ENCODE data around the gene TLCD2. TPM values are rescaled to one million over a fixed set of nuclear protein-coding genes. Genes with fewer than 3 reads are reported as not detected.

The TLCD2 gene
- total RNA-seq (1 to 10 TPM; 9.5 to 10.0 TPM), polyA plus RNA-seq (1 to 10 TPM; 2.7 to 3.5 TPM)
- long read RNA-seq, donor 1, partial matches to known transcripts = 0 of 4 reads
- long read RNA-seq, donor 1, other reads (novel, unspliced or antisense) = 4 of 4 reads
- long read RNA-seq, donor 2, partial matches to known transcripts = 0 of 8 reads
- long read RNA-seq, donor 2, other reads (novel, unspliced or antisense) = 8 of 8 reads

GRCh38 chr17:1709971-1710806 lies at the start of gene TLCD2:
TSS of gene TLCD2 (minus strand) at chr17:1710377. CDS start at chr17:1710242, 135 bp downstream.
- intact Hi-C loops (cut with DNase I) = loop anchor here in 1 of 2 donors (5.0 kb wide), 2 partner anchors 43 to 58 kb away; no protein-coding TSS in a partner anchor
- Histone ChIP-seq H3K4me1 (ENCODE audit: control insufficient read depth in 1 of 2, insufficient read depth in 2 of 2, low read length in 2 of 2) (no peaks in the 10 kb centered on the region), H3K36me3 (ENCODE audit: control insufficient read depth in 1 of 2, insufficient read depth in 2 of 2, low read length in 1 of 2) (peaks cover 0 to 4% of the 10 kb centered on the region in 2 donors)

GRCh38 chr17:1759529-1759928 lies 49.4 kb upstream of the TLCD2 start:
- ATAC-seq (ENCODE audit: low FRiP score) (no peak), DNase-seq (no peak)
- 81% methylated on average over 5 of the region's 5 CpGs for WGBS, 2 donors
- intact Hi-C loops (cut with DNase I) = no loop called here
- H3K27ac ChIP-seq (ENCODE audit: low read depth in 1 of 2, low read length in 2 of 2) = no peak overlapping the region
- H3K4me3 ChIP-seq (ENCODE audit: low read length in 2 of 2) = no peak overlapping the region
- H3K27me3 ChIP-seq (ENCODE audit: control insufficient read depth in 1 of 2, insufficient read depth in 2 of 2, low read length in 1 of 2) = no peaks in the 10 kb centered on the region
- H3K4me1 ChIP-seq (ENCODE audit: control insufficient read depth in 1 of 2, insufficient read depth in 2 of 2, low read length in 2 of 2) = no peaks in the 10 kb centered on the region
- H3K9me3 ChIP-seq (ENCODE audit: control insufficient read depth, low read length) = no peaks in the 10 kb centered on the region
- no peaks in the 10 kb centered on the region for H3K36me3 ChIP-seq (ENCODE audit: control insufficient read depth in 1 of 2, insufficient read depth in 2 of 2, low read length in 1 of 2)

More at GRCh38 chr17:1709971-1710806, at the start of gene TLCD2:
- Histone ChIP-seq H3K9me3 (ENCODE audit: control insufficient read depth, low read length) (no peaks in the 10 kb centered on the region), H3K4me3 (ENCODE audit: low read length in 2 of 2) (peak within 1 kb of the TSS; percentile 30 to 38), H3K27ac (ENCODE audit: low read depth in 1 of 2, low read length in 2 of 2) (peak within 1 kb of the TSS in 1 of 2 donors; percentile 45), H3K27me3 (ENCODE audit: control insufficient read depth in 1 of 2, insufficient read depth in 2 of 2, low read length in 1 of 2) (no peaks in the 10 kb centered on the region)
- ATAC-seq (ENCODE audit: low FRiP score) = peak; percentile 52
- DNase-seq = peak; percentile 85 to 93
- WGBS, 2 donors = 2 to 3% methylated on average over 70 to 83 of the region's 83 CpGs

- WGBS, 2 donors = 83 to 86% methylated on average over 15 of the region's 15 CpGs
- H3K27me3 ChIP-seq (ENCODE audit: control insufficient read depth in 1 of 2, insufficient read depth in 2 of 2, low read length in 1 of 2) = no peaks in the 10 kb centered on the region
- H3K4me3 ChIP-seq (ENCODE audit: low read length in 2 of 2) = no peak overlapping the region
- H3K36me3 ChIP-seq (ENCODE audit: control insufficient read depth in 1 of 2, insufficient read depth in 2 of 2, low read length in 1 of 2) = no peaks in the 10 kb centered on the region
- ATAC-seq (ENCODE audit: low FRiP score) = no peak
- no peaks in the 10 kb centered on the region for H3K4me1 ChIP-seq (ENCODE audit: control insufficient read depth in 1 of 2, insufficient read depth in 2 of 2, low read length in 2 of 2)
- peak in 1 of 2 donors; percentile 70 for DNase-seq
- H3K27ac ChIP-seq (ENCODE audit: low read depth in 1 of 2, low read length in 2 of 2) = no peak overlapping the region
- H3K9me3 ChIP-seq (ENCODE audit: control insufficient read depth, low read length) = no peaks in the 10 kb centered on the region
- intact Hi-C loops (cut with DNase I) = no loop called here
Observed at GRCh38 chr17:1758807-1759206, 48.6 kb upstream of the TLCD2 start.

- Histone ChIP-seq H3K27me3 (ENCODE audit: control insufficient read depth in 1 of 2, insufficient read depth in 2 of 2, low read length in 1 of 2) (no peaks in the 10 kb centered on the region), H3K4me1 (ENCODE audit: control insufficient read depth in 1 of 2, insufficient read depth in 2 of 2, low read length in 2 of 2) (no peaks in the 10 kb centered on the region), H3K9me3 (ENCODE audit: control insufficient read depth, low read length) (no peaks in the 10 kb centered on the region), H3K36me3 (ENCODE audit: control insufficient read depth in 1 of 2, insufficient read depth in 2 of 2, low read length in 1 of 2) (no peaks in the 10 kb centered on the region), H3K4me3 (ENCODE audit: low read length in 2 of 2) (no peak overlapping the region), H3K27ac (ENCODE audit: low read depth in 1 of 2, low read length in 2 of 2) (no peak overlapping the region)
- DNase-seq (no peak), ATAC-seq (ENCODE audit: low FRiP score) (no peak)
- intact Hi-C loops (cut with DNase I) = no loop called here
- WGBS, 2 donors = 64 to 65% methylated on average over 17 of the region's 17 CpGs
Observed at GRCh38 chr17:1755827-1756262, 45.7 kb upstream of the TLCD2 start.

- H3K27ac ChIP-seq (ENCODE audit: low read depth in 1 of 2, low read length in 2 of 2) = no peak overlapping the region
- intact Hi-C loops (cut with DNase I) = no loop called here
- no peak for DNase-seq
- no peaks in the 10 kb centered on the region for H3K4me1 ChIP-seq (ENCODE audit: control insufficient read depth in 1 of 2, insufficient read depth in 2 of 2, low read length in 2 of 2)
- no peak overlapping the region for H3K4me3 ChIP-seq (ENCODE audit: low read length in 2 of 2)
- peak; percentile 29 for ATAC-seq (ENCODE audit: low FRiP score)
- 43 to 46% methylated on average over 15 to 20 of the region's 20 CpGs for WGBS, 2 donors
- no peaks in the 10 kb centered on the region for H3K27me3 ChIP-seq (ENCODE audit: control insufficient read depth in 1 of 2, insufficient read depth in 2 of 2, low read length in 1 of 2)
- no peaks in the 10 kb centered on the region for H3K36me3 ChIP-seq (ENCODE audit: control insufficient read depth in 1 of 2, insufficient read depth in 2 of 2, low read length in 1 of 2)
- no peaks in the 10 kb centered on the region for H3K9me3 ChIP-seq (ENCODE audit: control insufficient read depth, low read length)
Observed at GRCh38 chr17:1755252-1755826, 45.2 kb upstream of the TLCD2 start.

- H3K27me3 ChIP-seq (ENCODE audit: control insufficient read depth in 1 of 2, insufficient read depth in 2 of 2, low read length in 1 of 2) = no peaks in the 10 kb centered on the region
- ATAC-seq (ENCODE audit: low FRiP score) (no peak), DNase-seq (no peak)
- 66 to 71% methylated on average over 22 to 25 of the region's 25 CpGs for WGBS, 2 donors
- no peak overlapping the region for H3K4me3 ChIP-seq (ENCODE audit: low read length in 2 of 2)
- H3K4me1 ChIP-seq (ENCODE audit: control insufficient read depth in 1 of 2, insufficient read depth in 2 of 2, low read length in 2 of 2) = no peaks in the 10 kb centered on the region
- intact Hi-C loops (cut with DNase I) = no loop called here
- no peak overlapping the region for H3K27ac ChIP-seq (ENCODE audit: low read depth in 1 of 2, low read length in 2 of 2)
- no peaks in the 10 kb centered on the region for H3K36me3 ChIP-seq (ENCODE audit: control insufficient read depth in 1 of 2, insufficient read depth in 2 of 2, low read length in 1 of 2)
- no peaks in the 10 kb centered on the region for H3K9me3 ChIP-seq (ENCODE audit: control insufficient read depth, low read length)
Observed at GRCh38 chr17:1754430-1755112, 44.4 kb upstream of the TLCD2 start.

- no peak overlapping the region for H3K27ac ChIP-seq (ENCODE audit: low read depth in 1 of 2, low read length in 2 of 2)
- H3K27me3 ChIP-seq (ENCODE audit: control insufficient read depth in 1 of 2, insufficient read depth in 2 of 2, low read length in 1 of 2) = no peaks in the 10 kb centered on the region
- ATAC-seq (ENCODE audit: low FRiP score) (no peak), DNase-seq (no peak)
- intact Hi-C loops (cut with DNase I) = no loop called here
- no peaks in the 10 kb centered on the region for H3K9me3 ChIP-seq (ENCODE audit: control insufficient read depth, low read length)
- no peaks in the 10 kb centered on the region for H3K4me1 ChIP-seq (ENCODE audit: control insufficient read depth in 1 of 2, insufficient read depth in 2 of 2, low read length in 2 of 2)
- 77 to 83% methylated on average over 21 to 23 of the region's 23 CpGs for WGBS, 2 donors
- no peaks in the 10 kb centered on the region for H3K36me3 ChIP-seq (ENCODE audit: control insufficient read depth in 1 of 2, insufficient read depth in 2 of 2, low read length in 1 of 2)
- H3K4me3 ChIP-seq (ENCODE audit: low read length in 2 of 2) = no peak overlapping the region
Observed at GRCh38 chr17:1753767-1754429, 43.7 kb upstream of the TLCD2 start.

Data from aorta (tissue), 5 donors.